ENCODE results near the gene DMBX1. TPM values are rescaled to one million over a fixed set of nuclear protein-coding genes. Genes with fewer than 3 reads are reported as not detected.

DMBX1 gene
- polyA plus RNA-seq, 1 of the 3 experiments (the other 2 are of a cell fraction), result not detected

DNA sequence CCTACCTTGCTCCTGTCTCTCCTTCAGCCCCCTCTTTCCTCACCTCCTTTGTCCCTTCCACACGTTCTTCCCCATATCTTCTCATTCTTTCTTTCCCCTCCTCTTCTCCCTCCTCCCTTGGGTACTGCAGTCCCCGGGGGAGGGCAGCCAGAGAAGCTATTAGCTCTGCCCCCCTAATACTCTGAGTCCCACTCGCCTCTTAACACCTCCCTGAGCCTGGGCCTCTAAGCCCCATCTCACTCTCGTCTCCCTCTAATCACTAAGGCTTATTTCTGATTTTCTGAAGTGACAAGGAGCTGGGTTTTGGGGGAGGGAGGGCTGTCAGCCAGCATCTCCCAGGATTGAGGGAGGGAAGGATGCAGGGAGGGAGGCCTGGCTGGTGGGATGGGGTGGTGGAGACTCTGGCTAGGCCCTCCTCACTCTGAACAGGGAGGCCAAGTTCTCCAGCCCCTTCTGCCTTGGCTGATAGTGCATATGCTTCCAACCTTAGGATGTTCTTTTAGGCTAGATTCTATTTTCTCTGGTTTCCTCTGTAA lies 25.6 kb upstream of the DMBX1 start:
- ChIA-PET CTCF (interaction anchor here (1.0 to 10.6 kb wide), 5 partner anchors 14 to 71 kb away, joined by 3 to 99 read pairs (median 4); a partner anchor contains a TSS), POLR2A (no interaction called here)
- Histone ChIP-seq H3K36me3 (replicated peaks in 1 of 2; ENCODE audit: control insufficient read depth in 1 of 2, insufficient read depth in 2 of 2, low read length in 1 of 2) (no peaks in the 10 kb centered on the region), H3K27me3 (ENCODE audit: insufficient read depth) (no peaks in the 10 kb centered on the region), H4K20me1 (ENCODE audit: insufficient read depth) (no peaks in the 10 kb centered on the region), H3K9me2 (no peaks in the 10 kb centered on the region), H3K4me3 (ENCODE audit: low read depth in 2 of 2, low read length in 1 of 2) (no peak overlapping the region), H3K9me3 (no peaks in the 10 kb centered on the region), H3K79me2 (ENCODE audit: insufficient read depth) (no peaks in the 10 kb centered on the region), H3K4me2 (no peak overlapping the region), H3F3A (replicated peaks; ENCODE audit: insufficient read depth) (no peaks in the 10 kb centered on the region), H3K4me1 (ENCODE audit: control insufficient read depth in 1 of 2, insufficient read depth in 2 of 2, low read depth in 1 of 2, low read length in 1 of 2) (peaks cover 0 to 15% of the 10 kb centered on the region in 2 experiments; a peak in 1 of 4 replicates), H3K9ac (no peak overlapping the region), H3K27ac (ENCODE audit: low read depth in 2 of 2, low read length in 1 of 2) (no peak overlapping the region), H2AFZ (ENCODE audit: low read depth) (no peak overlapping the region)
- 70% methylated on average over 4 of the region's 4 CpGs for WGBS (ENCODE audit: low lambda C conversion rate)
- no peak for TF ChIP-seq SIN3A (IDR thresholded peaks at IDR 0.05; ENCODE audit: borderline replicate concordance, low read depth, low read length)
- TF ChIP-seq RXRA (IDR thresholded peaks at IDR 0.05; ENCODE audit: borderline replicate concordance, low read depth), result no peak
- no peak for TF ChIP-seq FOXJ3 (CRISPR knock-in tag; IDR thresholded peaks at IDR 0.05)
- TF ChIP-seq SMC3 (IDR thresholded peaks at IDR 0.05; ENCODE audit: low read depth, low read length), result no peak
- TF ChIP-seq TCF12 (IDR thresholded peaks at IDR 0.05), result no peak
- TF ChIP-seq EP300 (IDR thresholded peaks at IDR 0.05; ENCODE audit: borderline replicate concordance in 1 of 2, low read depth in 1 of 2, low read length in 1 of 2), result no peak
- TF ChIP-seq REST (IDR thresholded peaks at IDR 0.05; ENCODE audit: low read depth, low read length), result no peak
- TF ChIP-seq USF1 (IDR thresholded peaks at IDR 0.05; ENCODE audit: borderline replicate concordance, low read depth), result no peak
- no peak for TF ChIP-seq TEAD4 (IDR thresholded peaks at IDR 0.05; ENCODE audit: borderline replicate concordance, insufficient read depth)
- no peak for TF ChIP-seq CHD2 (IDR thresholded peaks at IDR 0.05; ENCODE audit: low read length, partially characterized antibody)
- TF ChIP-seq YY1 (IDR thresholded peaks at IDR 0.05; ENCODE audit: low read depth), result no peak
- TF ChIP-seq NFIC (IDR thresholded peaks at IDR 0.05; ENCODE audit: borderline replicate concordance), result no peak
- TF ChIP-seq MEF2A (IDR thresholded peaks at IDR 0.05; ENCODE audit: borderline replicate concordance, low read depth), result no peak
- TF ChIP-seq IRF3 (IDR thresholded peaks at IDR 0.05; ENCODE audit: low read depth, low read length), result no peak
- no peak for TF ChIP-seq EZH2phosphoT487 (IDR thresholded peaks at IDR 0.05; ENCODE audit: borderline replicate concordance, low read depth)
- no peak for DNase-seq
